GM19023 (cell line): ENCODE data around the gene STEAP1B.

Experiments
- ATAC-seq: cut with Tn5 transposase; IDR thresholded peaks from one replicate; pipeline ENCODE4 v1.9.1; 2021; ENCODE audit warnings: mild to moderate bottlenecking, moderate library complexity; ENCODE audit not compliant: unreplicated experiment

Gene STEAP1B

GRCh38 chr7:22406715-22407114, 93.3 kb downstream of the STEAP1B start:
- no peak for ATAC-seq

- ATAC-seq: no peak
These were observed 95.5 kb downstream of the STEAP1B start for GRCh38 chr7:22404421-22405023.

- no peak for ATAC-seq
These were observed 96.6 kb downstream of the STEAP1B start for GRCh38 chr7:22403344-22403743.

- no peak for ATAC-seq
These were observed 97.7 kb downstream of the STEAP1B start for GRCh38 chr7:22402250-22402649.

GRCh38 chr7:22400936-22401553, 98.9 kb downstream of the STEAP1B start:
- no peak for ATAC-seq

- ATAC-seq: no peak
These were observed 99.7 kb downstream of the STEAP1B start for GRCh38 chr7:22400150-22400814.

- no peak for ATAC-seq
These were observed 100.4 kb downstream of the STEAP1B start for GRCh38 chr7:22399546-22399945.

- no peak for ATAC-seq
These were observed 100.9 kb downstream of the STEAP1B start for GRCh38 chr7:22399091-22399490.

GRCh38 chr7:22397981-22398380, 102.0 kb downstream of the STEAP1B start:
- ATAC-seq: no peak

- ATAC-seq: no peak
These were observed 104.8 kb downstream of the STEAP1B start for GRCh38 chr7:22395222-22395621.

GRCh38 chr7:22394739-22395138, 105.2 kb downstream of the STEAP1B start:
- no peak for ATAC-seq

GRCh38 chr7:22393913-22394729, 105.9 kb downstream of the STEAP1B start:
- ATAC-seq: no peak

- no peak for ATAC-seq
These were observed 109.5 kb downstream of the STEAP1B start for GRCh38 chr7:22390516-22390915.

GRCh38 chr7:22389892-22390291, 110.1 kb downstream of the STEAP1B start:
- no peak for ATAC-seq

- ATAC-seq: no peak
These were observed 112.4 kb downstream of the STEAP1B start for GRCh38 chr7:22387583-22387982.

GRCh38 chr7:22386865-22387264, 113.1 kb downstream of the STEAP1B start:
- ATAC-seq: peak; percentile 58

GRCh38 chr7:22386206-22386858, 113.7 kb downstream of the STEAP1B start:
- ATAC-seq: peak; percentile 60

GRCh38 chr7:22385326-22385725, 114.7 kb downstream of the STEAP1B start:
- ATAC-seq: no peak

GRCh38 chr7:22380333-22380732, 119.7 kb downstream of the STEAP1B start:
- no peak for ATAC-seq

- no peak for ATAC-seq
These were observed 121.6 kb downstream of the STEAP1B start for GRCh38 chr7:22378199-22378980.
